ENCODE results near the gene CDC20.
"Not testable (repeated sequence)": the region's sequence is repeated elsewhere in the genome, so short reads cannot be mapped to it uniquely, and the experiment has no call there.

CDC20 gene

DNA sequence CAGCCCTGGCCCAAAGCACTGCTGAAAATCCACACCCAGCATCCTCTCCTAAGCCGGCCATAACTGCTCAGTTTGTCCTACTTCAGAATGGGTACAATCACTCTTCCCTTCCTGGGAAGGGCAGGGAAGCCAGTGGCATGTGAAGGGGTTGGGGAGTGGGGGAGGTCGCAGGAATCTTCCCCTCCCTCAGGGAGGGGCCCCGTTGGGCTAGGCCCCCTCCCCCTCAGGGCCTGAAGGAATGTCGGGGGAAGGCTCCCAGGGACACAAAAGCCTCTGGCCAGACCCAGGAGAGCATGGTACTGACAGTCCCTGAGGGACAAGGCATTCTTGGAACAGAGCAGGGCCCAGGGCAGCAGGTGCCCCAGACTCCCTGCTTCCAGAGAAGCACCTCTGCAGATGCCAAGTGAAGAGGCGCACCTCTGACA is 7.8 kb downstream of the CDC20 start:
- no peak for DNase-seq (ENCODE audit: low spot score)
- no peak for TF ChIP-seq CTCF (IDR thresholded peaks at IDR 0.05; ENCODE audit: extremely low read depth, missing control alignments)

GRCh38 chr1:43367026-43367903 is 8.5 kb downstream of the CDC20 start:
- TF ChIP-seq CTCF (IDR thresholded peaks at IDR 0.05; ENCODE audit: extremely low read depth, missing control alignments): no peak
- DNase-seq (ENCODE audit: low spot score): peak; percentile 59

GRCh38 chr1:43367904-43368645 is 9.3 kb downstream of the CDC20 start, which contains the start of gene ELOVL1:
Gene ELOVL1 (minus strand): TSS chr1:43368011. CDS start chr1:43365609, 2,402 bp downstream.
- DNase-seq (ENCODE audit: low spot score): peak; percentile 99
- peak; percentile 16 for TF ChIP-seq CTCF (IDR thresholded peaks at IDR 0.05; ENCODE audit: extremely low read depth, missing control alignments)

DNA sequence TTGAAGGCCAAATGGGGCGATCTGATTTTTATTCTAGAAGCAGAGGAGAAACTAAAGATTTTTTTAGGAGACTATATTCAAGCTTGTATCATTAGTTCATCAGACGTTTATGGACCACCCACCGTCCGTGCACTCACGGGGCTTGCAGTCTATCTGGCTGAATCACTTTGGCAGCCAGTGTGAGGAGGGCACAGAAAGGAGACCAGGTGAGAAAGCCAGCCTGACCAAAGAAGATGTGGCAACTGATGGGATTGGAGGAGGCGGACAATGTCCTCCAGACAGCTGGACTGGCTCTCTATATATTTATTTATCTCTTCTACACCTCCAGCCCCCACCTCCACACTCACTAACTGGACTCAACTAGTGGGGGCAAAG is 9.9 kb downstream of the CDC20 start:
- DNase-seq (ENCODE audit: low spot score): no peak
- no peak for TF ChIP-seq CTCF (IDR thresholded peaks at IDR 0.05; ENCODE audit: extremely low read depth, missing control alignments)

DNA sequence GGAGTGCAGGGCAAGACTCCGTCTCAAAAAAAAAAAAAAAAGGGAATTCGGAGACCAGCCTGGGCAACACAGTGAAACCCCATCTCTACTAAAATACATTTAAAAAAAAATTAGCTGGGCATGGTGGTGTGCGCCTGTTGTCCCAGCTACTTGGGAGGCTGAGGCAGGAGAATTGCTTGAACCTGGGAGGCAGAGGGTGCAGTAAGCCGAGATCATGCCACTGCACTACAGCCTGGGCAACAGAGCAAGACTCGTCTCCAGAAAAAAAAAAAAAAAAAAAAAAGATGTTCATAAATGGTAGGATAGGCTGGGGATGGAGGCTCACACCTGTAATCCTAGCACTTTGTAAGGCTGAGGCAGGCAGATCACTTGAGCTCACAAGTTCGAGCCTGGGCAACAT is 11.0 kb downstream of the CDC20 start:
- DNase-seq (ENCODE audit: low spot score): not testable (repeated sequence)

- no peak for TF ChIP-seq CTCF (IDR thresholded peaks at IDR 0.05; ENCODE audit: extremely low read depth, missing control alignments)
- no peak for DNase-seq (ENCODE audit: low spot score)
Observed at GRCh38 chr1:43370564-43370963, 11.8 kb downstream of the CDC20 start.

- no peak for TF ChIP-seq CTCF (IDR thresholded peaks at IDR 0.05; ENCODE audit: extremely low read depth, missing control alignments)
- no peak for DNase-seq (ENCODE audit: low spot score)
Observed at GRCh38 chr1:43372172-43372571, 13.4 kb downstream of the CDC20 start.
